HG02938 (cell line): ENCODE data around the gene API5.

ENCODE experiments used
- ATAC-seq: cut with Tn5 transposase; IDR thresholded peaks from one replicate; pipeline ENCODE4 v1.9.1; 2021; ENCODE audit warnings: mild to moderate bottlenecking, moderate library complexity; ENCODE audit not compliant: unreplicated experiment

Gene API5

GRCh38 chr11:43359422-43359818 lies 47.6 kb downstream of the API5 start:
- ATAC-seq = peak; percentile 60

- ATAC-seq = no peak
Measured at GRCh38 chr11:43360361-43361032, 48.7 kb downstream of the API5 start.

GRCh38 chr11:43366677-43367076 lies 54.9 kb downstream of the API5 start:
- no peak for ATAC-seq

GRCh38 chr11:43367382-43368178 lies 55.8 kb downstream of the API5 start:
- ATAC-seq = no peak

GRCh38 chr11:43376065-43376464 lies 64.3 kb downstream of the API5 start:
- ATAC-seq = no peak

- no peak for ATAC-seq
Measured at GRCh38 chr11:43376594-43376993, 64.8 kb downstream of the API5 start.

- ATAC-seq = no peak
Measured at GRCh38 chr11:43377389-43377788, 65.6 kb downstream of the API5 start.

- no peak for ATAC-seq
Measured at GRCh38 chr11:43378897-43379296, 67.1 kb downstream of the API5 start.

GRCh38 chr11:43381802-43382201 lies 70.0 kb downstream of the API5 start:
- no peak for ATAC-seq

GRCh38 chr11:43382614-43383013 lies 70.8 kb downstream of the API5 start:
- no peak for ATAC-seq

- ATAC-seq = no peak
Measured at GRCh38 chr11:43384393-43384792, 72.6 kb downstream of the API5 start.

GRCh38 chr11:43392713-43393112 lies 80.9 kb downstream of the API5 start:
- no peak for ATAC-seq

GRCh38 chr11:43393765-43394355 lies 82.1 kb downstream of the API5 start:
- no peak for ATAC-seq
